Measurements from ENCODE around the gene IL1RAPL2. TPM values are rescaled to one million over a fixed set of nuclear protein-coding genes. Genes with fewer than 3 reads are reported as not detected.
A peak's percentile ranks its signal among the peaks of the same experiment; 100 is the strongest.
"Not testable (repeated sequence)": the region's sequence is repeated elsewhere in the genome, so short reads cannot be mapped to it uniquely, and the experiment has no call there.

IL1RAPL2 gene
- total RNA-seq, 1 donor from 2014 or later = not detected

GRCh38 chrX:105609530-105609929, 1043.5 kb downstream of the IL1RAPL2 start:
- no peak for DNase-seq
- ATAC-seq = peak; percentile 92
- intact Hi-C loops (cut with micrococcal nuclease) = no loop called here

GRCh38 chrX:105610411-105610810, 1044.4 kb downstream of the IL1RAPL2 start:
- DNase-seq (no peak), ATAC-seq (no peak)
- intact Hi-C loops (cut with micrococcal nuclease) = no loop called here

GRCh38 chrX:105618393-105619101, 1052.5 kb downstream of the IL1RAPL2 start:
- ATAC-seq (no peak), DNase-seq (no peak)
- intact Hi-C loops (cut with micrococcal nuclease) = no loop called here

GRCh38 chrX:105634180-105634579, 1068.2 kb downstream of the IL1RAPL2 start:
- DNase-seq = no peak
- no peak for ATAC-seq
- intact Hi-C loops (cut with micrococcal nuclease) = no loop called here

- ATAC-seq = no peak
- no peak for DNase-seq
- intact Hi-C loops (cut with micrococcal nuclease) = no loop called here
Measured at GRCh38 chrX:105635794-105636193, 1069.8 kb downstream of the IL1RAPL2 start.

GRCh38 chrX:105636667-105637066, 1070.7 kb downstream of the IL1RAPL2 start:
- intact Hi-C loops (cut with micrococcal nuclease) = no loop called here
- DNase-seq (no peak), ATAC-seq (no peak)

- DNase-seq (no peak), ATAC-seq (no peak)
- intact Hi-C loops (cut with micrococcal nuclease) = no loop called here
Measured at GRCh38 chrX:105645667-105646357, 1079.8 kb downstream of the IL1RAPL2 start.

- intact Hi-C loops (cut with micrococcal nuclease) = no loop called here
- ATAC-seq (no peak), DNase-seq (no peak)
Measured at GRCh38 chrX:105646592-105647372, 1080.8 kb downstream of the IL1RAPL2 start.

GRCh38 chrX:105647749-105648148, 1081.8 kb downstream of the IL1RAPL2 start:
- intact Hi-C loops (cut with micrococcal nuclease) = no loop called here
- no peak for ATAC-seq

GRCh38 chrX:105648732-105649131, 1082.7 kb downstream of the IL1RAPL2 start:
- DNase-seq (no peak), ATAC-seq (no peak)
- intact Hi-C loops (cut with micrococcal nuclease) = no loop called here

More at GRCh38 chrX:105647749-105648148, 1081.8 kb downstream of the IL1RAPL2 start:
- no peak for DNase-seq

- ATAC-seq (no peak), DNase-seq (no peak)
- intact Hi-C loops (cut with micrococcal nuclease) = no loop called here
Measured at GRCh38 chrX:105650577-105650976, 1084.6 kb downstream of the IL1RAPL2 start.

- DNase-seq (no peak), ATAC-seq (no peak)
- intact Hi-C loops (cut with micrococcal nuclease) = no loop called here
Measured at GRCh38 chrX:105650986-105651385, 1085.0 kb downstream of the IL1RAPL2 start.

- intact Hi-C loops (cut with micrococcal nuclease) = no loop called here
- no peak for ATAC-seq
Measured at GRCh38 chrX:105653891-105654290, 1087.9 kb downstream of the IL1RAPL2 start.

GRCh38 chrX:105658136-105658535, 1092.1 kb downstream of the IL1RAPL2 start:
- intact Hi-C loops (cut with micrococcal nuclease) = no loop called here

More at GRCh38 chrX:105653891-105654290, 1087.9 kb downstream of the IL1RAPL2 start:
- no peak for DNase-seq

GRCh38 chrX:105662248-105662647, 1096.2 kb downstream of the IL1RAPL2 start:
- intact Hi-C loops (cut with micrococcal nuclease) = no loop called here
- DNase-seq = no peak
- ATAC-seq = no peak

More at GRCh38 chrX:105658136-105658535, 1092.1 kb downstream of the IL1RAPL2 start:
- DNase-seq = no peak
- no peak for ATAC-seq

GRCh38 chrX:105664243-105664642, 1098.2 kb downstream of the IL1RAPL2 start:
- DNase-seq = no peak
- intact Hi-C loops (cut with micrococcal nuclease) = no loop called here
- ATAC-seq = no peak

- DNase-seq; ATAC-seq; intact Hi-C loops (cut with micrococcal nuclease): not testable (repeated sequence)
Measured at GRCh38 chrX:105684288-105684687, 1118.3 kb downstream of the IL1RAPL2 start.

- DNase-seq (no peak), ATAC-seq (no peak)
- intact Hi-C loops (cut with micrococcal nuclease) = no loop called here
Measured at GRCh38 chrX:105694839-105695238, 1128.8 kb downstream of the IL1RAPL2 start.

GRCh38 chrX:105695451-105695850, 1129.5 kb downstream of the IL1RAPL2 start:
- DNase-seq (no peak), ATAC-seq (no peak)
- intact Hi-C loops (cut with micrococcal nuclease) = no loop called here

GRCh38 chrX:105696870-105697269, 1130.9 kb downstream of the IL1RAPL2 start:
- DNase-seq (no peak), ATAC-seq (no peak)
- intact Hi-C loops (cut with micrococcal nuclease) = no loop called here
